Epithelial cell of esophagus (primary cell): ENCODE data around the gene EVL.

ENCODE experiments used
- DNase-seq: peaks from one replicate; pipeline ENCODE4 v3.0.0; 2010; ENCODE audit warnings: low read depth
- H3K4me3 ChIP-seq: 2 replicates; pipeline ENCODE4 v1.5.1; 2011; ENCODE audit warnings: mild to moderate bottlenecking, low read length, control low read depth
- TF ChIP-seq, protein P1 (sequence below): IDR thresholded peaks from 2 replicates; pipeline ENCODE4 v1.5.1; 2011; ENCODE audit warnings: low read depth, mild to moderate bottlenecking, low read length, control low read depth, inconsistent platforms; ENCODE audit not compliant: insufficient read depth; ENCODE audit errors: missing control alignments

Gene EVL

DNA sequence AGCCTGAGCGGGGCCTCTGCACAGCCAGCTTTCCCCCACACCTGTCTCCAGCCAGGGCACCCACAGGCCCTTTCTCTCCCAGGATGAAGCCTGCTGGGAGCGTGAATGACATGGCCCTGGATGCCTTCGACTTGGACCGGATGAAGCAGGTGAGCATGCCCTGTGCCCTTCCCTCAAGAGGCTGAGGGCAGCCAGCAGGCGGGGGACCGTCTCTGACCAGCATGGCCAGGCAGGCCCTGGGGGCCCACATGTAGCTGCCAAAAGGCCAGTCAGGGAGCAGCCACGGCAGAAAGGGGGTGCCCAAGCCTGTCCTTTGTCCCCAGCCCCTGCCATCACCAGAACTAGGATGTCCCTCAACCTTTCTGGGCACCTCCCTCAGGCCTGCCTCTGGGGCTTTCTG lies 75.9 kb downstream of the EVL start:
- no peak overlapping the region for H3K4me3 ChIP-seq
- TF ChIP-seq, protein P1, sequence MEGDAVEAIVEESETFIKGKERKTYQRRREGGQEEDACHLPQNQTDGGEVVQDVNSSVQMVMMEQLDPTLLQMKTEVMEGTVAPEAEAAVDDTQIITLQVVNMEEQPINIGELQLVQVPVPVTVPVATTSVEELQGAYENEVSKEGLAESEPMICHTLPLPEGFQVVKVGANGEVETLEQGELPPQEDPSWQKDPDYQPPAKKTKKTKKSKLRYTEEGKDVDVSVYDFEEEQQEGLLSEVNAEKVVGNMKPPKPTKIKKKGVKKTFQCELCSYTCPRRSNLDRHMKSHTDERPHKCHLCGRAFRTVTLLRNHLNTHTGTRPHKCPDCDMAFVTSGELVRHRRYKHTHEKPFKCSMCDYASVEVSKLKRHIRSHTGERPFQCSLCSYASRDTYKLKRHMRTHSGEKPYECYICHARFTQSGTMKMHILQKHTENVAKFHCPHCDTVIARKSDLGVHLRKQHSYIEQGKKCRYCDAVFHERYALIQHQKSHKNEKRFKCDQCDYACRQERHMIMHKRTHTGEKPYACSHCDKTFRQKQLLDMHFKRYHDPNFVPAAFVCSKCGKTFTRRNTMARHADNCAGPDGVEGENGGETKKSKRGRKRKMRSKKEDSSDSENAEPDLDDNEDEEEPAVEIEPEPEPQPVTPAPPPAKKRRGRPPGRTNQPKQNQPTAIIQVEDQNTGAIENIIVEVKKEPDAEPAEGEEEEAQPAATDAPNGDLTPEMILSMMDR = no peak
- DNase-seq = no peak

DNA sequence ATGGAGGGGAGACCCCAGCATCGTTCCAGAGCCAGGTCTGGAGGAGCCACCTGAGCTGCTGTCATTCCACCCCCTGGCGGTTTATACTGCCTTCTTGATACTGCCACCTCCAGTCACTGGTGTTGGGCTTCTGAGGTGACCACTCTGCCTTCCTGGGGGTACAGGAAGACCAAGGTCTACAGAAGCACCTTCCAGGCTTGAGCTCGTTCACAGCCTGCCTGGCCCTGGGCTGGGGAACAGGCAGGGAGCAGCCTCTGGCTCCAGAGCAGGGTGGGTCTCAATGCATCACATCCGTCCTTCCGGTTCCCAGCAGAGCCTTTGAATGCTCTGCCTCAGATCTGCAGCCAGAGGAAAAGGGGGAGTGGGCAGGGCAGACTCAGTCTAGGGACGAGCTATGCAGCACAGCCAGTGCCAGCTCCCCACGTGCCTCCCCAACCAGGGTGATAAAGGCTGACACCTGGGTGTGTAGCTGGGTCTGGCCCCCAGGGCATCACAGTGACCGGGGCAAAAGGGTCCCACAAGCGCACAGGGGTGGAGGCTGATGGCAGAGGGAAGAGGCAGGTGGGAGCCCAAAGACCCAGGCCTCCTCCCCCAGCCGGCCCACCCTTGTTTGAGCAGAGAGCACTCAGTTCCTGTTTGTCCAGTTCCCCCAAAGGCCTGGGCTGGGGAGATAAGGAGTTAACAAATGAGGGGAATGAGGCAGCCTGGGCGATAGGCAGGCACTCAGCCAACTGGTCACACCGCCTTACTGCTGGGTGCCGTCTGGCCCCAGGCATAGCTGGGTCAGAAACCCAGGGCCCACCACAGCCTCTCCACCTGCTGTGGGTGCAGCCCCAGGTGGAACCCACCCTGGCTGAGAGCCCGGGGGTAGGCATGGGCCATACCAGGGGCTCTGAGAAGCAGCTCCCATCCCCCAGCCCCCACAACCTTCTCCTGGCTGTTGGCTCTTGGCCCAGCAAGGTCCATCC lies 77.1 kb downstream of the EVL start:
- TF ChIP-seq, protein P1 = no peak
- DNase-seq = no peak
- no peak overlapping the region for H3K4me3 ChIP-seq

DNA sequence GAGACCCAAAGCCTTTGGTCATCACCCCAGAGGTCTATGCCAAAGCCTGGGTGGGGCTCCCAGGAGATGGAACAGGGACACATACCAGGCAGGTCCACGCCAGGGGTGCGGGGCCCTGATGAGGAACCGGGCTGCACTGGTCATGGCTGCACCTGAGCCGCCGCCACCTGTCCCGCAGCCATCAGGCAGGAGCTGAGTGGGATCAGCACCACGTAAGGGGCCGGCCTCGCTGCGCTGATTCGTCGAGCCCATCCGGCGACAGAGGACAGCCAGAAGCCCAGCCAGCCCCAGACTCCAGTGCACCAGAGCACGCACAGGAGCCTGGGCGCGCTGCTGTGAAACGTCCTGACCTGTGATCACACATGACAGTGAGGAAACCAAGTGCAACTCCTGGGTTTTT lies 78.3 kb downstream of the EVL start:
- TF ChIP-seq, protein P1 = no peak
- H3K4me3 ChIP-seq = no peak overlapping the region
- no peak for DNase-seq

DNA sequence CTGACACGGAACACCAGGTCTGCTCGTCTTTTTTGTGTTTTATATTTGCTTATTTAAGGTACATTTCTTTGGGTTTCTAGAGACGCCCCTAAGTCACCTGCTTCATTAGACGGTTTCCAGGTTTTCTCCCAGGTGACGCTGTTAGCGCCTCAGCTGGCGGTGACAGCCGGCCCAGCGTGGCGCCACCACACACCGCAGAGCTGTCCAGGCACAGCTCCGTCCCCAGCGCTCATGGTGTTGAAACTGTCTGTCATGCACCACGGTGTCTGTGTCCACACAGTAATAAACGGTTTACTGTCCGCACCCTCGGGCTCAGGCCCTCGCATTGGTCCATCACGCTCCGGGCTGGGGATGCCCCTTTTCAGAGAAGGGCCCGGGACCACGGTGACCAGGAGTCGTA lies 78.7 kb downstream of the EVL start:
- no peak overlapping the region for H3K4me3 ChIP-seq
- DNase-seq = no peak
- TF ChIP-seq, protein P1 = no peak

DNA sequence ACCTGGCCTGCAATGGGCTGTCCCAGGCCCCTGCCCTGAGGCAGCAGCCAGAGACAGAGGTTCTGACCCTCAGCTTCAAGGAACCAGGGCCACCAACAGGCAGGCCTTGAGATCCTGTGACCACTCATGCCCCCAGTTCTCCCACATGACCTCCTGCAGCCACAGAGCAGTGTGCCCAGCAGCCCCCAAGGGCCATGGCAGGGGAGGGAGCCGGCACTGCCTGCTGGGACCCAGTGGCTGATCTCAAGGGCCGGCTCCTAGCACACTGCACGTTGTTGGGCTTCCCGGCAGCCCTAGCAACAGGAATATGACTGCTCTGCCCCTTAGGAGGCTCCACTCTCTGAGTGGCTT lies 79.4 kb downstream of the EVL start:
- TF ChIP-seq, protein P1 = no peak
- no peak overlapping the region for H3K4me3 ChIP-seq
- DNase-seq = no peak

DNA sequence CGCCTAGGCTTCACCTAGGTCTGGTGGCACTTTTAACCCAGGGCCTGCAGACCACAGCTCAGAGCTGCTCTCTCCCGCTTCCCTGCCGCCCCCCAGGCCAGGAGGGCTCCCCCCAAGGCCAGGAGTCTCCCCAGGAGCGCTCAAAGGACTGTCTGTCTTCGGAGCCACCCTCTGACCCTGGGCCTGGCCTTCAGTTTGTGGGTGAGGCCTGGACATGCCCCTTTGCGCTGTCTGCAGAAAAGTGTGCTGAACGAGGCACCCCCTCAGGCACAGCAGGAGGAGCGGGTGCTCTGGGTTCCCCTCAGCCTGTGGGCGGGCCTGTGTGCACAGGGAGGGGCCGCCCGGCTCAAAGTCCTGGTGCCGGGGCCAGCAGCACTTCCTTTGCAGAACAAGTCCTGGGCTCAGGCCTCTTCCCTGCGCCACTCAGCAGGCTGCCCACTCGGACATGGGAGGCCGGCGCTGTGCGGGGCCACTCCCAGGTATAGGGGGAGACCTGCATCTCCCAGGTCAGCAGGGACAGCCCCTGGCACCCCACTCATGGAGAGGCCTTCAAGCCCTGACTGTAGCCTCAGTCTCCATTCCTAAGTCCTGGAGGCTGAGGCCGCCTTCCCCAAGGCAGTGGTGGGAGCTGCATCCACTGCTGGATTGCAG lies 79.9 kb downstream of the EVL start:
- TF ChIP-seq, protein P1 = no peak
- no peak overlapping the region for H3K4me3 ChIP-seq
- no peak for DNase-seq
